22Rv1 (cell line): ENCODE measurements around the gene CAPN11.

ENCODE experiments used
- H3K27ac ChIP-seq: fragments of 450-650 bp; 2 replicates; pipeline ENCODE4 v1.5.1; 2017
- ZFX ChIP-seq: fragments of 450-650 bp; IDR thresholded peaks from 2 replicates; pipeline ENCODE4 v1.6.1; 2017; ENCODE audit warnings: antibody characterized with exemption, borderline replicate concordance
- TF ChIP-seq, protein P1 (sequence below): fragments of 450-650 bp; IDR thresholded peaks from 2 replicates; pipeline ENCODE4 v1.5.1; 2017; ENCODE audit warnings: mild to moderate bottlenecking

CAPN11 gene

DNA sequence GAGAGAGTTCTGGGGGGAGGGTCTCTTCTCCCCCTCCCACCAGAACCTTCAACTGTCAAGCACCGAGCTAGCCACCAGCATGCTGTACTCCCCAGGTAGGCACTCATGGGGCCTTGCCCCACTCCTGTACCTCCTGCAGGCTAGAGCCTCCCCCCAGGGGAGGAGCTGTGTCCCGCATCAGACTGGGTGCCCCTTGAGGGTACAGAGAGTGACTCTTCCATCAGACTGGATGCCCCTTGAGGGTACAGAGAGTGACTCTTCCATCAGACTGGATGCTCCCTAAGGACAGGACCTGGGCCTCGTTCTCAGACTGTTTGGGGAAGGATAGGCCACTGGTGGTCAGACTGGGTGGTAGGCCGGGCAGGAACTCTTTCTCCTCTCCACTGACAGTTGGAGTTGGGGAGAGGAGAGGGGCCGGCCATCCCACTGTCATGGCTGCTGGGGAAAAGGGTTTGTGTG is at the start of gene CAPN11:
Gene CAPN11, plus strand, starts transcription at position 51 of the 459 bp plus-strand sequence. Its CDS starts 29 bp downstream, at position 80.
- no peak for TF ChIP-seq ZFX
- peak within 1 kb of the TSS; percentile 84; the same call in 1 of the 2 replicates for H3K27ac ChIP-seq

DNA sequence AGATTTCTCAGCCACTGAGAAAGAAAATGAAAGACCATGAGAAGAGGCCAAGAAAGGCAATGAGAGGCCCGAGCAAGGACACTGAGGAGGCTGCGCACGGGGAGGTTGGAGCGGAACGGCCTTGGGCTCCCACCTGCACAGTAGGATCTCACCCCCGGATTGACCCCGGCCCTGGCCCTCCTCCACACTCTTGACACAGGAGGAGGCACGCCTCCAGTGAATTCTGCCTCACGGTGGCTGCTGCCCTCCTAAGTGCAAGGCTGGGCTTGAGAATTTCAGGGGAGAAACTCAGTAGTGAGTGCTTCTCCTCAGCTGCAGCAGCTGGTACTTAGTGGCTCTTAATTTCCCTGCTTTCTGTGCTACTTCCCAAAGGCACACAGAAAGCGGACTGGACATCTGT is 49.4 kb upstream of the CAPN11 start:
- TF ChIP-seq, protein P1, sequence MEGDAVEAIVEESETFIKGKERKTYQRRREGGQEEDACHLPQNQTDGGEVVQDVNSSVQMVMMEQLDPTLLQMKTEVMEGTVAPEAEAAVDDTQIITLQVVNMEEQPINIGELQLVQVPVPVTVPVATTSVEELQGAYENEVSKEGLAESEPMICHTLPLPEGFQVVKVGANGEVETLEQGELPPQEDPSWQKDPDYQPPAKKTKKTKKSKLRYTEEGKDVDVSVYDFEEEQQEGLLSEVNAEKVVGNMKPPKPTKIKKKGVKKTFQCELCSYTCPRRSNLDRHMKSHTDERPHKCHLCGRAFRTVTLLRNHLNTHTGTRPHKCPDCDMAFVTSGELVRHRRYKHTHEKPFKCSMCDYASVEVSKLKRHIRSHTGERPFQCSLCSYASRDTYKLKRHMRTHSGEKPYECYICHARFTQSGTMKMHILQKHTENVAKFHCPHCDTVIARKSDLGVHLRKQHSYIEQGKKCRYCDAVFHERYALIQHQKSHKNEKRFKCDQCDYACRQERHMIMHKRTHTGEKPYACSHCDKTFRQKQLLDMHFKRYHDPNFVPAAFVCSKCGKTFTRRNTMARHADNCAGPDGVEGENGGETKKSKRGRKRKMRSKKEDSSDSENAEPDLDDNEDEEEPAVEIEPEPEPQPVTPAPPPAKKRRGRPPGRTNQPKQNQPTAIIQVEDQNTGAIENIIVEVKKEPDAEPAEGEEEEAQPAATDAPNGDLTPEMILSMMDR: no peak
- TF ChIP-seq ZFX: no peak
- no peak overlapping the region for H3K27ac ChIP-seq

DNA sequence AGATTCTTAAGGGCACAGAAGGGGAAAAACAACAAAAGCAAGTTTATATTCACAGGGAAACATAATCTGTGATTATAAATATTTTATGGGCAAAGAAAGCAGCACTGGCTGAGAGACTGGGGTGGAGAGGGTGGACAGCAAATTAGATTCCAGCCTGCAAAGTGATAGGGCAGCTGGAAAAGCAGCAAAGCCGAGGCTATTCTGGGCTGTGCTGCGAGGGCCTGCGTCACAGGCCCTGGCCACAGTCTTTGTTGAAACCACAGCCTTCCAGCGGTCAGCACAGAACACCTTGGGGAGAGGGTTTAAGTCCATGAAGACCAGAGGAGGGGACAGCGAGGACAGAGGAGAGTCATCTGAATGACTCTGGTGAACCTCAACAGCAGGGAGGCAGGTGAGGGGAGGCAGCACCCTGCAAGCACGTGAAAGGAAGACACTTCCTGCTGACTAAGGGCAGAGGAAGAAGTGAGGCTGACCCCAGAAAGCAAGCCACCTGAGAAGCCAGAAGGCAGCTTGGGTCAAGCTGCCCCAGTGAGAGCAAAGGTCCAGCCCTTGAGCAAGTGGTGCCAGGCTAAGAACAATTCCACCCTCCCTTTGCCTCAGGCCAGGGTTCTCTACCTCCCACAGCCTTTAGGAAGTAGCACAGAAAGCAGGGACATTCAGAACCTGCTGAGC is 48.5 kb upstream of the CAPN11 start:
- TF ChIP-seq, protein P1: no peak
- TF ChIP-seq ZFX: no peak
- no peak overlapping the region for H3K27ac ChIP-seq

DNA sequence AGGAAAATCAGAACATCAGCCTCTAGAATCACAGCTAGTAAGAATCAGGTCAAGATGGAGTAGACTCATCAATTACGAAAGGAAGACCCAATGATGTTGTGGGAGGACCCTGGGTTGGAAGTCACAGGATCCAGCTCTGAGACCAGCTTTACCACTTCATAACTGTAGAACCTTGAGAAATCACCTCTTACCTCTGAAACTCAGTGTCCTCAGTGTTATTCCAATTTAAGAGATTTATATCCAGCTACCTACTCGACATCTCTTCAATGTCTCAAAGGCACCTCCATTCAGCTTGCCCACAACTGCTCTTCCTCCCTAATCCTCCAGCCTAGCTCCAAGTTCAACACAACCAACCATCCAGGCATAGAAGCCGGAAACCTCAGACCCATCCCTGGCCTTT is 47.7 kb upstream of the CAPN11 start:
- no peak overlapping the region for H3K27ac ChIP-seq
- no peak for TF ChIP-seq ZFX
- TF ChIP-seq, protein P1: no peak

DNA sequence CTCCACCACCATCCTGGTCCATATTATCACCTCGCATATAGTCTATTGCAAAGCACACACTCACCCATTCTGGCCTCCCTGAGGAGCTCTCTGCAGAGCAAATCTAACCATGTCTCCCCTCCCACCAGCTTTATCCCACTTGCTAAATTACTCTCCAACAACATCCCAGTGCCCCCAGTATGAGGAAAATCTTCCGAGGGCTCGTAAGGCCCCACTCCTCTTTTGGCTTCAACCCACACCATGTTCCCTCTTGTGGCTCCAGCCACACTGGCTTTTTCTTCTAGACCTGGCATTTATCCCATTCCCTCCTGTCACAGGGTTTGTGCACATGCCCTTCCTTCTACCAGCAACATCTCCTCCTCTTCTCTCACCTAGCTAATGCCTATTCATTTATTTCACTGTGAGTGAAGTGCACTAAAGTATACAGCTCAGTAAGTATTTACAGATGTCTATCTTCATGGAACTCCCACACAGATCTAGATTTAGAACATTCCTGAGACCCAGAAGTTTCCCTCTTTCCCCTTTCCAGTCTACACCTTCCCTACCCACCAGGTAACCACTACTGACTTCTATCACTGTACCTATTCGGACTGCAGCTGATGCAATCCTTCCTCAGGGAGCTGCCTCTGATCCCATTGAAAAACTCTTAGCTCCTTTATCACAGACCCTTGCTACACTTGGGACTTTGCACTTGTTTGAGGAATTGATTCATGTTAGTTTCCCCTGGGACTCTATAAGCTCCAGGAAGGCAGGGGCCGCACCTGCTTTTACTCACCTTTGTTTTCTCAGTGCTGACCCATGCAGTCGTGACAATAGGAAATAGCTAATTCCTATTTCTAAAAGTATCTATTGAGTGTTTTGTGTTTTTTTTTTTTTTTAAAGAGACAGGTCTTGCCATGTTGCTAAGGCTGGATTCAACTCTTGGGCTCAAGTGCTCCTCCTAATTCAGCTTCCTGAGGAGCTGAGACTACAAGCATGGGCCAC is 46.9 kb upstream of the CAPN11 start:
- 0 out of 2 replicates have a peak overlapping the region, but pooled peaks have one; percentile 22 for H3K27ac ChIP-seq

DNA sequence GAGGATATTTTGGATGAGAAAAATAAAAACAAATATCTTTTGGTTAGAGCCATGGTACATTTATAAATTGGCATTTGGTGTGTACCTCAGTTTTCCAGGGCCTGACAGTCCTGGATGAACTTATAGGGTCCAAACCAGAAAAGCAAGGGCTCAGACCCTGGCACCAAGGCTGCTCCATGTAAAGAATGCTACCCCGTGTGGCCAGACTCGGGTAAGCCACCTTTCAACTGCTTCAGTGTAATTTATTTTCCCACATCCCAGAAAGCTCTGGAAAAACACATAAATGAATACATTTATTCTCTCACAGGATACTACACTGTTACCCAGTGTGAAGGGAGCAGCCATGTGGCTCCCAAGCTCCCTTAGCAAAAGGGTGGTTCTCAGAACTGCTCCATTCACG is 45.2 kb upstream of the CAPN11 start:
- H3K27ac ChIP-seq: no peak overlapping the region
- TF ChIP-seq, protein P1: no peak
- TF ChIP-seq ZFX: no peak

More for the DNA sequence above, 46.9 kb upstream of the CAPN11 start:
- TF ChIP-seq ZFX: no peak
- TF ChIP-seq, protein P1: no peak

DNA sequence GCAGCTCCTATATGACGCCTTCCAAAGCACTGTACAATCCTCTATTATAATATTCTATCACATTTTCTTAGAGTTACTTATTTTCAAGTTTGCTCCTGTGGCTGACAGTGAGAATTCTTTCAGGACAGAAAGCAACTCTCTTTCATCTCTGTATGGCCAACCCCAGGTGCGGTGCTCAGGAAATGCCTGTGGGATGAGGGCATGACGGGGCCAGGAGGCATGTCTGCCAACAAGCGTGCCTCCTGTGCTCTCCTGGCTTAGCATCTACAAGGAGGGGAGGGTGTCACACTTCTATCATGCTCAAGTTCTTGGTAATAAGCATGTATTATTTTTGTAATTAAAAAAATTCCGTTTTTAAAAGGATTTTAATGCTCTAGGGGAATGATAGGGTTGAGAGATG is 42.8 kb upstream of the CAPN11 start:
- no peak overlapping the region for H3K27ac ChIP-seq
- no peak for TF ChIP-seq ZFX
- TF ChIP-seq, protein P1: no peak
